GM18507 (cell line): Measurements from ENCODE around the gene LRRC28.
A peak's percentile ranks its signal among the peaks of the same experiment; 100 is the strongest.
"Not testable (repeated sequence)": the region's sequence is repeated elsewhere in the genome, so short reads cannot be mapped to it uniquely, and the experiment has no call there.

Experiments
- DNase-seq: peaks from one replicate; pipeline ENCODE4 v3.0.0; 2011; ENCODE audit warnings: low read depth; ENCODE audit not compliant: insufficient read length; ENCODE audit errors: extremely low spot score
- FAIRE-seq: peaks from 2 replicates; lab custom pipeline; 2011; peaks lifted over from hg19 to GRCh38; lab: Jason Lieb, UNC

The LRRC28 gene

DNA sequence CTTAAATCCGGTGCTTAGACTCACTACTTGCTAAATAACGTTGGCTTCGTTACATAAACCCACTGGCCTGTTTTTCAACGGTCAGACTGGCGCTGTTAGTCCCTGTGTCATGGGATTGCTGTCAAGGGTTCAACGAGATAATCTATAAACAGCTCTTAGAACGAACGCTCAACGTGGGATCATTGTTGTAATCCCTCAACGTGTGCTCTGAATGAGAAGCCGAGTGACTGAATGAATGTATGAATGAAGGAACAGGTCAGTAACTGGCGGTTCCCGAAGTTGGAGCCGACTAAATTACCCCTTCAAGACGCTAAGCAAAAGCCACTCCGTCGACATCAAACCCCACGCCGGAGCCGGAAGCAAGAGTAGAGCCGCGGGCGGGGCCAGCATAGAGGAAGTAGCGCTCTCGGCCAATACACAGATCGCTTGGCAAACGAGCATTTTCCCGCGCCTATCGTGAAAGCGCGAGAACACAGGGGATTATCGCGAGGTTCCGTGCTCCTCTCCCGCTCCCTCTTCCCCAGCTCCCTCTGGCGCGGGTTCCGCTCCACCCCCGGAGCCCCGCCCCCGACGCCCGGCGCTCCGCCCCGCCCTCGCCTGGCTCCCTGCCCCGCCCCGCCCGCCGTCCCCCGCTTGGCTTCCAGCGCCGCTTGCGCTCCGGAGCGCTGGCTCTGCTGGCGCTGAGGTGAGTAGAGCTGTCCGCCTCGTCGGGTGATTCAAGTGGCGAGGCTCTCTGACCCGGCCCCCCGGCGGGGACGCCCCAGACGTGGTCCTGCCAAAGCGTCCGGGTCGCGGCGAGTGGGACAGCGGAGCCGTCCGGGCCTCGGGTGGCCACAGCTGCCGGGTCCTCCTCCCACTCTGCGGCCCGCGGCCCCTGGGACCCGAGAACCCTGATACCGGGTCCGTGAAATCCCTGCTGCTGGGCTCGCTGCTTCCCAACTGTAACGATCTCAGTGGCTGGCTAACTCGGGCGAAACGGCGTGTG is at the start of gene LRRC28:
LRRC28 (plus strand) TSS at position 625 of the 985 bp plus-strand sequence. CDS start 4,477 bp downstream, outside the sequence.
- DNase-seq (peak; percentile 90), FAIRE-seq (peak; percentile 98)

- FAIRE-seq (no peak), DNase-seq (no peak)
These were observed 49.1 kb upstream of the LRRC28 start for GRCh38 chr15:99202176-99202552.

GRCh38 chr15:99207672-99208071 is 43.6 kb upstream of the LRRC28 start:
- no peak for DNase-seq
- FAIRE-seq = no peak

DNA sequence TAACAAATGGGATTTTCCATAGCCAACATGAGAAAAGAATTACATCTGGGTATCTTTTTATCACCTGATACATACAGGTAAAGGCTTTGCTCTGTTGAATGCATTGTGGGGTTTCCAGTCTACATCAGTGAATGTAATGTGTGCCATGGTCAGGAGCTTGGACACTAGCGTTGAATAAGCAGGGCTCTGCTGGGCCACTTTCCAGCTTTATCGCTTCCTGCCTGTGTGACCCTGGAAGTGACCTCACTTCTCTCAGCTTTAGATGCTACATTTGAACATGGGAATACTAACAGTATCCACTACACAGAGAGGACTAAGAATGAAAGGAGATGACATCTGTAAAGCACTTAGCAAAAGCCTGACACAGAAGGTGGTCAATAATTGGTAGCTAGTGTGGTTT is 42.0 kb upstream of the LRRC28 start:
- no peak for DNase-seq
- no peak for FAIRE-seq

- no peak for FAIRE-seq
- DNase-seq = no peak
These were observed 40.9 kb upstream of the LRRC28 start for GRCh38 chr15:99210334-99210733.

- no peak for DNase-seq
- FAIRE-seq = no peak
These were observed 39.4 kb upstream of the LRRC28 start for GRCh38 chr15:99211926-99212325.

GRCh38 chr15:99212406-99212805 is 38.9 kb upstream of the LRRC28 start:
- DNase-seq (no peak), FAIRE-seq (no peak)

DNA sequence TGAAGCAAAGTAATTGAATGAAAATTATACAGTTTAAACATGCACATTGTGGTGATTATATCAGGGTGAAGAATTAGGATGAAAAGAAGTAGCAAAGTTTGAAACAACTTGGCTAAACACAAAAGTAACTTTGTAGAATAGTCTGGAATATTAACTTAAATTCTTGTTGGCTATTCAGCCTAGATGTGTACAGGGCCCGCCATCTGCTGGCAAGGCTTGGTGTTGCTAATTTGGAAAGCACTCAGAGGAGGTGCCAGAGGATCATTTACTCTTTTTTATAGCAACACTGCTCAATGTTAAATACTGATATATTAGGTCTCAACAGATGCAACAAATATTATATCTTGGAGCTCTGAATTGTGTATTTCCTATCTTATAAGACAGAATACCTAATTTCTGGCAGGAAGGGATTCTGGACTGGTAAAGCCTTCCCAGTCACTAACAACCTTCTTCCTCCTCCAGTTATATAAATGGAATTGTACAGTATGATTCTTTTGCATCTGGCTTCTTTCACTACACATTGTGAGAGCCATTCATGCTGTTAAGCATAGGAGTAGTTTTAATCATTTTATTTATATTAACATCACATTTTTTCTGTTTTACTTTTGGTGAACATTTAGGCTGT is 38.0 kb upstream of the LRRC28 start:
- peak; percentile 33 for DNase-seq
- peak; percentile 85 for FAIRE-seq

DNA sequence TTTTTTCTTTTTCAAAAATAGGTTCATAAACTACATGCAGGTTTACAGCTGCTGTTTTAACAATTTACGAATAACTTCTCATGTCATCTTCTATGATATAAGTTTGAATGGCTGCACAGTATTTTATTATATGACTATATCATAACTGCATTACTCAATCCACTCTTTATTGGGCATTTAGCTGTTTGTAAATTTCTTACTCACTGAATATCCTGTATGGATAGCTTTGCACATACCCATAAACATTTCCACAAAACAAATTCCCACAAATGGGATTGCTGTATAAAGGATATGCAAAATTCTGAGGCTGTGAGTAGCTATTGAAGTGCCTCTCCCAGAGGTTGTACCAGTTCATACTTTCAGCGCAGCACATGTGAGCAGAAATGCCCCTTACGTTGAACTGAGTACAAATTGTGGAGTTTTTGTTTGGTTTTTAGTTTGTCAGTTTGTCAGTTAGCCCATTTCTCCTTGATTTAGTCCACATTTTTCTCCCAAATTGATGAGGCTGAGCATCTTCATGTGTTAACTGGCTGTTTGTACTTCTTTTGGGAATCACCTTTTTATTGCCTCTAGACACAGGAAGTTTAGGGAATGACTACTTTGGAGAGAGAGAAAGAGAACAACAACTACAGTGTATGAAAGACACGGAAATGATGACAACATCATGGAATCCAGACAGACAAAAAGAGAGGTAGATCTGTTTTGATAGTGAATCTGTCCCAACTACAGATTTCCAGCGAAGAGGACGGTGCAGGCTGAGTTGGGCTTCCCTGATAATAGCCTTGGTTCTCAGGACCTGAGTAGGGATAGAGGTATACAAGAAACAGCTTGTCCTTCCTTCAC is 26.7 kb upstream of the LRRC28 start:
- no peak for DNase-seq
- no peak for FAIRE-seq

- FAIRE-seq = no peak
- no peak for DNase-seq
These were observed 24.5 kb upstream of the LRRC28 start for GRCh38 chr15:99226802-99227201.

DNA sequence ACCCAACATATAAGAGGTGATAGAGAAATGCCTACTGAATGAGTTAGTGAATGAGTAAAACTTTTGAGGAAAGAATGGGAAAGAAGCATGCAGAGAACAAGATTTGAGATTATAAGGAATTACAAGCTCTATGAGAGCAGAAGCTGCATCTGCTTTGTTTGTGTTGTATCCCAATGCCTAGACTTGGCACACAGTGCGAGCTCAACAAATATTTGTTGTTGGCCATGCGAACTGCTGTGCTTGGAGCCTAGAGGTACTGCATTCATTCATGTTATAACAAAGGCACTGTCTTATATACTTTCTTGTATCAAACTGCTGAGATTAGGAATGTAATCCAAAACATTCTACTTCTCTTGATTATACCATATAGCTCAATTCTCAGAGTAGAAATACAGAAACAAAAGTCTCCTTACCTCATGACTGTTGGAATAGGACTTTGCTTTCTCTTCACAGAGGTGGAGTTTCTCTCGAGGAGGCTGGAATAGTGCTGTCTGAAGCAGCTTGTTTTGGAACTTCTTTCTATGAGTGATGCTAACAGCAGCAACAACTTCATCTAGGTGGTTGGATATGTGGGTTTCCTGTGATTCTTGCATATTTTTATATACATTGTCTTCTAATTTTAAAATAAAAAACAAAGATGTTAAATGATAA is 23.0 kb upstream of the LRRC28 start:
- FAIRE-seq (no peak), DNase-seq (no peak)

DNA sequence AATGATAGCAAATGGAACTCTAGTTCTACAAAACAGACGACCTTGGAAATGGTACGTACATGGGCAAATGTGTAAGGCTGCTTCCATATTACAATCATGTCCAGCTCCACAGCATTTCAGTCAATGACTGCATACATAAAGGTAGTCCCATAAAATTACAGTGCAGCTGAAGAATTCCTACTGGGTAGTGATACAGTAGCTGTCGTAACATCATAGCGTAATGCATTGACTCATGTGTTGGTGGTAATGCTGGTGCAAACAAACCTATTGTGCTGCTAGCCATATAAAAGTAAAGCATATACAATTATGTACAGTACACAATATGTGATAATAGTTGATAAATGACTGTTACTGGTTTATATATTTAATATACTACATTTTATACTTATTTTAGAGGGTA is 20.4 kb upstream of the LRRC28 start:
- no peak for DNase-seq
- FAIRE-seq = no peak

DNA sequence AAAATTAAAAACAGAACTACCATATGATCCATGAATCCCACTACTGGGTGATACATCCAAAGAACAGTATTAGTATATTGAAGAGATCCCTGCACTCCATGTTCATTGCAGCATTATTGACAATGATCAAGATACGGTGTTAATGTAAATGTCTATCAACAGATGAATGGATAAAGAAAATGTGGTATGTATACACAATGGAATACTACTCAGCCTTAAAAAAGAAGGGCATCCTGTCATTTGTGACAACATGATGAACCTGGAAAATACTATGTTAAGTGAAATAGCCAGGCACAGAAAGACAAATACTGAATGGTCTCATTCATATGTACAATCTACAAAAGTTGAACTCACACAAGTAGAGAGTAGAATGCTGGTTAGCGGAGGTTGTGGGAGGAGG is 18.5 kb upstream of the LRRC28 start:
- no peak for FAIRE-seq
- no peak for DNase-seq

DNA sequence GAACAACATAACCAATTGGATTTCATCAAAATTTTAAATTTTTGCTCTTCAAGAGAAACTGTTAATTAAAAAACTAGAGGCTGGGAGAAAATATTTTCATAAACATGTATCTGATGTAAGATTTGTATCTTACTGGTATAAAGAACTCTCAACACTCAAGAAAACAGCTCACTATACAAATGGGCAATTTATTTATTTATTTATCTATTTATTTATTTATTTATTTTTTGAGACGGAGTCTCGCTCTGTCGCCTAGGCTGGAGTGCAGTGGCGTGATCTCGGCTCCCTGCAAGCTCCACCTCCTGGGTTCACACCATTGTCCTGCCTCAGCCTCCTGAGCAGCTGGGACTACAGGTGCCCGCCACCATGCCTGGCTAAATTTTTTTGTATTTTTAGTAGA is 17.1 kb upstream of the LRRC28 start:
- not testable (repeated sequence) for DNase-seq, FAIRE-seq

DNA sequence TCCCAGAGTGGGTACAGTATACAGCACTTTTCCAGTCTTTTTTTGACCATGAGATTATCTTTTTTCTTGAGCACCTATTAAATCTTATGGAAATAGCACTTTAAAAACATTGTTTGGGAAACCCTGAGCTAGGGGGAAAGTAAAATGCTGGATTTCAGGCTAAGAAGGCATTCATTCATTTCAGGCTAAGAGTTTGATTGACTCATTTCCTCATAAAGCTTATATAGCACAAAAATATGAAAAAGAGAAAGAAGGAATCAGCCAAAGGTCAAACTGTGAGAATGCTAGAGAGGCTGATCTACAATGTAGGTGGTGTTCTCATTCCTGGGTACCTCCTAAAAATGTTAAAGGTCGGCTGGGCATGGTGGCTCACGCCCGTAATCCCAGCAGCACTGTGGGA is 12.4 kb upstream of the LRRC28 start:
- no peak for DNase-seq
- no peak for FAIRE-seq

GRCh38 chr15:99239545-99240198 is 11.6 kb upstream of the LRRC28 start:
- FAIRE-seq (peak; percentile 79), DNase-seq (no peak)

DNA sequence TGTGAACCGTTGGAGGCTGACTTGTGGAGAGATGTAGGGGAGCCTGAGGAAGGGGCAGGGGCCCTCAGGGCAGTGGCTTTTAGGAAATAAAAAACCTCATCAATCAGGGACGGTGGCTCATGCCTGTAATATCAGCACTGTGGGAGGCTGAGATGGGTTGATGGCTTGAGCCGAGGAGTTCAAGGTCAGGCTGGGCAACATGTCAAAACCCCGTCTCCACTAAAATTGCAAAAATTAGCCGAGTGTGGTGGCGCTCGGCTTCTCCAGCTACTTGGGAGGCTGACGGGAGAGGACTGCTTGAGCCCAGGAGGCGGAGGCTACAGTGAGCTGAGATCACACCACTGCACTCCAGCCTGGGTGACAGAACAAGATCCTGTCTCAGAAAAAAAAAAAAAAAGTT is 9.5 kb upstream of the LRRC28 start:
- DNase-seq (no peak), FAIRE-seq (no peak)

DNA sequence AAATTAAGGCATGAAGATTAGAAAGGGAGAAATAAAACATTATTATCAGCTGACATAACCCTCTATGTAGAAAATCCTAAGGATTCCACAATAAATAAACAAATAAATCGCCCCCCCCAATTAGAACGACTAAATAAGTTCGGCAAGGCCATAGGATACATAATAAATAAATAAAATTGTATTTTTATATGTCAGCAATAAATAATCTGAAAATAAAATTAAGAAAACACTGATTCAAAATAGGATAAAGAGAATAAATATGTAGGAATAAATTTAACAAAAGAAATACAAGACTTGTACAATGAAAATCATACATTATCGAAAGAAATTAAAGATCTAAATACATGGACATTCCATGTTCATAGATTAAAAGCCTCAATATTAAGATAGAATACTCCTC is 7.0 kb upstream of the LRRC28 start:
- FAIRE-seq = no peak
- no peak for DNase-seq

- FAIRE-seq (no peak), DNase-seq (no peak)
These were observed 4.2 kb upstream of the LRRC28 start for GRCh38 chr15:99247062-99247461.
